HepG2 (cell line): Measurements from ENCODE around the gene C2orf80. TPM values are rescaled to one million over a fixed set of nuclear protein-coding genes. Genes with fewer than 3 reads are reported as not detected.
A peak's percentile ranks its signal among the peaks of the same experiment; 100 is the strongest.

ENCODE experiments used
- CREM ChIP-seq, 2 experiments: sonication (generic) in 1 of 2; formaldehyde crosslinking in 1 of 2; IDR thresholded peaks; 2 replicates each; pipeline versions ENCODE4 v1.4.0 to v1.6.1; 2016 to 2020; ENCODE audit warnings: antibody characterized with exemption in 1 of 2, mild to moderate bottlenecking in 1 of 2, missing genetic modification reagents in 1 of 2
- DNMT3B ChIP-seq: conservative IDR thresholded peaks from 2 replicates; pipeline ENCODE4 v1.6.1; 2016; ENCODE audit warnings: missing biosample characterization, control low read depth
- KLF11 ChIP-seq: IDR thresholded peaks from 2 replicates; pipeline ENCODE4 v1.6.1; 2016; ENCODE audit warnings: missing compliant biosample characterization
- NFKBIZ ChIP-seq: IDR thresholded peaks from 2 replicates; pipeline ENCODE4 v1.6.1; 2018; ENCODE audit warnings: missing genetic modification reagents, missing compliant biosample characterization
- NR2F6 ChIP-seq, 2 experiments: IDR thresholded peaks; 2 replicates each; pipeline ENCODE4 v1.6.1; 2016; ENCODE audit warnings: antibody characterized with exemption in 1 of 2, mild to moderate bottlenecking in 1 of 2
- PITX1 ChIP-seq: sonication (generic); formaldehyde crosslinking; IDR thresholded peaks from 2 replicates; pipeline ENCODE4 v1.5.1; 2020; ENCODE audit warnings: mild to moderate bottlenecking, missing genetic modification reagents
- RFX3 ChIP-seq: IDR thresholded peaks from 2 replicates; pipeline ENCODE4 v1.6.1; 2016; ENCODE audit warnings: missing biosample characterization, missing genetic modification reagents
- SOX13 ChIP-seq, 3 experiments: fragments of 450-650 bp in 1 of 3; sonication (generic) in 1 of 3; formaldehyde crosslinking in 1 of 3; IDR thresholded peaks in 2 of 3; conservative IDR thresholded peaks in 1 of 3; 2 replicates each; pipeline versions ENCODE4 v1.5.0 to v1.6.1; 2016 to 2020; ENCODE audit warnings: antibody characterized with exemption in 1 of 3, mild to moderate bottlenecking in 1 of 3, missing compliant biosample characterization in 1 of 3, missing genetic modification reagents in 1 of 3, moderate library complexity in 1 of 3
- XRCC5 ChIP-seq: fragments of 200-400 bp; formaldehyde crosslinking; optimal IDR thresholded peaks from 2 replicates; pipeline ENCODE3; 2017; ENCODE audit warnings: mild to moderate bottlenecking, low read length
- ZNF101 ChIP-seq: sonication (generic); formaldehyde crosslinking; IDR thresholded peaks from 2 replicates; pipeline ENCODE4 v1.4.0; 2020; ENCODE audit warnings: mild to moderate bottlenecking, low read depth, missing genetic modification reagents, borderline replicate concordance
- ZNF264 ChIP-seq: sonication (generic); formaldehyde crosslinking; IDR thresholded peaks from 2 replicates; pipeline ENCODE4 v1.4.0; 2020; ENCODE audit warnings: missing genetic modification reagents
- ZNF33B ChIP-seq: sonication (generic); formaldehyde crosslinking; IDR thresholded peaks from 2 replicates; pipeline ENCODE4 v1.5.1; 2020; ENCODE audit warnings: mild to moderate bottlenecking, missing genetic modification reagents
- ZNF34 ChIP-seq: sonication (generic); formaldehyde crosslinking; IDR thresholded peaks from 2 replicates; pipeline ENCODE4 v1.4.0; 2020; ENCODE audit warnings: mild to moderate bottlenecking, missing genetic modification reagents, borderline replicate concordance
- ZNF501 ChIP-seq: sonication (generic); formaldehyde crosslinking; IDR thresholded peaks from 2 replicates; pipeline ENCODE4 v1.5.1; 2020; ENCODE audit warnings: mild to moderate bottlenecking, moderate library complexity, missing genetic modification reagents
- ZNF616 ChIP-seq: sonication (generic); formaldehyde crosslinking; IDR thresholded peaks from 2 replicates; pipeline ENCODE4 v1.5.0; 2020; ENCODE audit warnings: low read depth, mild to moderate bottlenecking, missing genetic modification reagents
- ZNF709 ChIP-seq: sonication (generic); formaldehyde crosslinking; IDR thresholded peaks from 2 replicates; pipeline ENCODE4 v1.5.0; 2020; ENCODE audit warnings: mild to moderate bottlenecking, missing genetic modification reagents
- polyA plus RNA-seq, 8 experiments: library from polyadenylated mRNA; depleted of rRNA in 3 of 8; stranded (reverse) in 7 of 8; unstranded in 1 of 8; fragments of >200 nt; fragmentation: Illumina TruSeq in 4 of 8; extraction: Trizol in 4 of 8; gene quantifications; 2 replicates each; pipeline versions ENCODE4 v1.2.1 to v1.2.3, GENCODE V29; 2011 to 2016; ENCODE audit warnings: low read depth in 4 of 8, missing spikeins in 1 of 8, mixed read lengths in 1 of 8; ENCODE audit not compliant: insufficient read depth in 1 of 8
- total RNA-seq, 5 experiments: library from RNA; depleted of rRNA; stranded (reverse); fragments of >200 nt; fragmentation: Illumina TruSeq; extraction: Trizol; gene quantifications; 2 replicates each; pipeline ENCODE4 v1.2.3, GENCODE V29; 2016; ENCODE audit warnings: low read depth in 1 of 5
- TF ChIP-seq, protein P1 (sequence below): sonication (generic); formaldehyde crosslinking; IDR thresholded peaks from 2 replicates; pipeline ENCODE4 v1.4.0; 2020; ENCODE audit warnings: missing genetic modification reagents
- TF ChIP-seq, protein P2 (sequence below): sonication (generic); formaldehyde crosslinking; IDR thresholded peaks from 2 replicates; pipeline ENCODE4 v1.4.0; 2020; ENCODE audit warnings: low read depth, mild to moderate bottlenecking, missing genetic modification reagents
- TF ChIP-seq, protein P3 (sequence below): IDR thresholded peaks from 2 replicates; pipeline ENCODE4 v1.6.1; 2016; ENCODE audit warnings: low read depth
- TF ChIP-seq, protein P4 (sequence below): sonication (generic); formaldehyde crosslinking; IDR thresholded peaks from 2 replicates; pipeline ENCODE4 v1.4.0; 2020; ENCODE audit warnings: missing genetic modification reagents

The C2orf80 gene
- total and polyA plus RNA-seq, 2 of the 13 experiments (the other 11 are each of a cell fraction or from before 2014, with no cell fraction given) = not detected

DNA sequence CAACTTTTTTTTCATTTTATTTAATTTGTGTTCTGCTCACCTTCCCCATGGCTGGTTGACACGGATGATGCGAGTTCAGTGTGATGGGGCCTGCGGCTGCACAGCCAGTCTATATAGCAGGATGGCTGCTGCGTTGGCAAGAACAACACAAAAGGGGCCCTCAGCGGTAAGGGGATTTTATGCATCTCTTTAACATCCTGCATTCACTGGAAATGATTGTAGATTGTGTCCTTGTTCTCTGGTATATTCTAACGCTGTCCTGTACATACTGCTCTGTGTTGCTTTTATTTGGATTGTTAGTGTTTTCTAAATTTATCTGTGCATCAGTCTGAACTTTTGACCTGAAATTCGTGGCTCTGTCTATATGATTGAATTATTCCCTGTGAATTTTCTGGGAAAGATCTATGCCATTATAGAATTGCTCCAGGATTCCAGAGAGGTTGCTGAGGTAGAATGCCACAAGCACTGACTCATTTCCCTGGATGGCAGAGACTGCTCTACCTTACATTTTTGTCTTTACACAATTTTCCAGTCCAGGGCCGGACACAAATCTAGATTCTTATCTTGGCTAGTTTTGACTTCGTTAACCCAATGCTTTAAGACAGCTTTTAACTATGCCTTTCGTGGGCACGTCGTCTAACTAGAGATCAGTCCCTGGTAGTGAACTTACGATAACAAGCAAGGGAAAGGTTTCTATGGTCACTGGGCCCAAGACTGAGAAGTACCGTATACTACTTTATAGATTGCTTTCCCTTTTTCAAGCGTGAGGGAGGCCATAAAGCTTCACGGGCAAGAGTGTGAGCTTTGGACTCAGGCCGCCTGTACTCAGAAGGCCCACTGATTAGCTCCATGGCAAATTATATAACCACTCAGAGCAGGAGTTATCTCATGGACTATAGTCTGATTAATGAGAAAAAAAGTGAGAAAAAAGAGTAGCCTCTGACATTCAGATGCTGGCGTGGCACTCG, 59.8 kb downstream of the C2orf80 start, which contains the start of gene CRYGC (continued):
- TF ChIP-seq, protein P1, sequence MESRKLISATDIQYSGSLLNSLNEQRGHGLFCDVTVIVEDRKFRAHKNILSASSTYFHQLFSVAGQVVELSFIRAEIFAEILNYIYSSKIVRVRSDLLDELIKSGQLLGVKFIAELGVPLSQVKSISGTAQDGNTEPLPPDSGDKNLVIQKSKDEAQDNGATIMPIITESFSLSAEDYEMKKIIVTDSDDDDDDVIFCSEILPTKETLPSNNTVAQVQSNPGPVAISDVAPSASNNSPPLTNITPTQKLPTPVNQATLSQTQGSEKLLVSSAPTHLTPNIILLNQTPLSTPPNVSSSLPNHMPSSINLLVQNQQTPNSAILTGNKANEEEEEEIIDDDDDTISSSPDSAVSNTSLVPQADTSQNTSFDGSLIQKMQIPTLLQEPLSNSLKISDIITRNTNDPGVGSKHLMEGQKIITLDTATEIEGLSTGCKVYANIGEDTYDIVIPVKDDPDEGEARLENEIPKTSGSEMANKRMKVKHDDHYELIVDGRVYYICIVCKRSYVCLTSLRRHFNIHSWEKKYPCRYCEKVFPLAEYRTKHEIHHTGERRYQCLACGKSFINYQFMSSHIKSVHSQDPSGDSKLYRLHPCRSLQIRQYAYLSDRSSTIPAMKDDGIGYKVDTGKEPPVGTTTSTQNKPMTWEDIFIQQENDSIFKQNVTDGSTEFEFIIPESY (CRISPR knock-in tag) = no peak
- peak; percentile 31; the same call in 1 of the 2 replicates for TF ChIP-seq NR2F6 (IDR thresholded peaks at IDR 0.05)
- peak; percentile 24; the same call in 1 of the 2 replicates for TF ChIP-seq NR2F6 (CRISPR knock-in tag; IDR thresholded peaks at IDR 0.05)
- no peak for TF ChIP-seq KLF11 (CRISPR knock-in tag)
- 0 out of 2 replicates have a peak, but pooled peaks have one; percentile 11 for TF ChIP-seq SOX13 (IDR thresholded peaks at IDR 0.05)
- peak in 1 of 2 experiments; percentile 60; a peak in 2 of 4 replicates for TF ChIP-seq SOX13 (CRISPR knock-in tag; conservative IDR thresholded peaks at IDR 0.05 in 1 of 2, IDR thresholded peaks at IDR 0.05 in 1 of 2)
- TF ChIP-seq ZNF34 (CRISPR knock-in tag) = no peak
- TF ChIP-seq DNMT3B (CRISPR knock-in tag) = peak; percentile 67; the same call in 1 of the 2 replicates
- peak; percentile 76 for TF ChIP-seq PITX1 (CRISPR knock-in tag)
- TF ChIP-seq ZNF709 = peak; percentile 54; the same call in 1 of the 2 replicates
- peak; percentile 72 for TF ChIP-seq NFKBIZ (CRISPR knock-in tag)
- TF ChIP-seq ZNF501 (CRISPR knock-in tag) = peak; percentile 56; the same call in 1 of the 2 replicates
- TF ChIP-seq ZNF101 = no peak
- TF ChIP-seq, protein P2, sequence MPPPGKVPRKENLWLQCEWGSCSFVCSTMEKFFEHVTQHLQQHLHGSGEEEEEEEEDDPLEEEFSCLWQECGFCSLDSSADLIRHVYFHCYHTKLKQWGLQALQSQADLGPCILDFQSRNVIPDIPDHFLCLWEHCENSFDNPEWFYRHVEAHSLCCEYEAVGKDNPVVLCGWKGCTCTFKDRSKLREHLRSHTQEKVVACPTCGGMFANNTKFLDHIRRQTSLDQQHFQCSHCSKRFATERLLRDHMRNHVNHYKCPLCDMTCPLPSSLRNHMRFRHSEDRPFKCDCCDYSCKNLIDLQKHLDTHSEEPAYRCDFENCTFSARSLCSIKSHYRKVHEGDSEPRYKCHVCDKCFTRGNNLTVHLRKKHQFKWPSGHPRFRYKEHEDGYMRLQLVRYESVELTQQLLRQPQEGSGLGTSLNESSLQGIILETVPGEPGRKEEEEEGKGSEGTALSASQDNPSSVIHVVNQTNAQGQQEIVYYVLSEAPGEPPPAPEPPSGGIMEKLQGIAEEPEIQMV = no peak
- no peak for TF ChIP-seq ZNF33B
- peak; percentile 43 for TF ChIP-seq XRCC5
- TF ChIP-seq, protein P3, sequence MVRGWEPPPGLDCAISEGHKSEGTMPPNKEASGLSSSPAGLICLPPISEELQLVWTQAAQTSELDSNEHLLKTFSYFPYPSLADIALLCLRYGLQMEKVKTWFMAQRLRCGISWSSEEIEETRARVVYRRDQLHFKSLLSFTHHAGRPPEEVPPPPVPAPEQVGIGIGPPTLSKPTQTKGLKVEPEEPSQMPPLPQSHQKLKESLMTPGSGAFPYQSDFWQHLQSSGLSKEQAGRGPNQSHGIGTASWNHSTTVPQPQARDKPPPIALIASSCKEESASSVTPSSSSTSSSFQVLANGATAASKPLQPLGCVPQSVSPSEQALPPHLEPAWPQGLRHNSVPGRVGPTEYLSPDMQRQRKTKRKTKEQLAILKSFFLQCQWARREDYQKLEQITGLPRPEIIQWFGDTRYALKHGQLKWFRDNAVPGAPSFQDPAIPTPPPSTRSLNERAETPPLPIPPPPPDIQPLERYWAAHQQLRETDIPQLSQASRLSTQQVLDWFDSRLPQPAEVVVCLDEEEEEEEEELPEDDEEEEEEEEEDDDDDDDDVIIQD (CRISPR knock-in tag) = peak; percentile 59; the same call in 1 of the 2 replicates
- TF ChIP-seq, protein P4, sequence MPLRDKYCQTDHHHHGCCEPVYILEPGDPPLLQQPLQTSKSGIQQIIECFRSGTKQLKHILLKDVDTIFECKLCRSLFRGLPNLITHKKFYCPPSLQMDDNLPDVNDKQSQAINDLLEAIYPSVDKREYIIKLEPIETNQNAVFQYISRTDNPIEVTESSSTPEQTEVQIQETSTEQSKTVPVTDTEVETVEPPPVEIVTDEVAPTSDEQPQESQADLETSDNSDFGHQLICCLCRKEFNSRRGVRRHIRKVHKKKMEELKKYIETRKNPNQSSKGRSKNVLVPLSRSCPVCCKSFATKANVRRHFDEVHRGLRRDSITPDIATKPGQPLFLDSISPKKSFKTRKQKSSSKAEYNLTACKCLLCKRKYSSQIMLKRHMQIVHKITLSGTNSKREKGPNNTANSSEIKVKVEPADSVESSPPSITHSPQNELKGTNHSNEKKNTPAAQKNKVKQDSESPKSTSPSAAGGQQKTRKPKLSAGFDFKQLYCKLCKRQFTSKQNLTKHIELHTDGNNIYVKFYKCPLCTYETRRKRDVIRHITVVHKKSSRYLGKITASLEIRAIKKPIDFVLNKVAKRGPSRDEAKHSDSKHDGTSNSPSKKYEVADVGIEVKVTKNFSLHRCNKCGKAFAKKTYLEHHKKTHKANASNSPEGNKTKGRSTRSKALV (CRISPR knock-in tag) = peak; percentile 67; the same call in 1 of the 2 replicates
- no peak for TF ChIP-seq RFX3 (CRISPR knock-in tag)
- no peak for TF ChIP-seq ZNF616 (CRISPR knock-in tag)
- peak; percentile 81; the same call in 1 of the 2 replicates for TF ChIP-seq ZNF264 (CRISPR knock-in tag)
- peak; percentile 35; the same call in 1 of the 2 replicates for TF ChIP-seq CREM (IDR thresholded peaks at IDR 0.05)
- no peak for TF ChIP-seq CREM (CRISPR knock-in tag; IDR thresholded peaks at IDR 0.05)
